HFF-Myc (cell line): ENCODE results near the gene ARMH3.
A peak's percentile ranks its signal among the peaks of the same experiment; 100 is the strongest.

Experiments used
- DNase-seq: peaks from one replicate; pipeline ENCODE4 v3.0.0-alpha.2; 2011; ENCODE audit warnings: low read depth; ENCODE audit errors: extremely low read depth
- H3K4me3 ChIP-seq: replicated peaks from 2 replicates; pipeline ENCODE4 v1.5.1; 2011; ENCODE audit warnings: low read depth, mild to moderate bottlenecking, control low read depth, low read length
- CTCF ChIP-seq: IDR thresholded peaks from 2 replicates; pipeline ENCODE4 v1.5.1; 2012; ENCODE audit warnings: mild to moderate bottlenecking, low read depth, low read length, control low read depth; ENCODE audit errors: missing control alignments

The ARMH3 gene

GRCh38 chr10:101952191-101952590, 103.8 kb downstream of the ARMH3 start:
- TF ChIP-seq CTCF = no peak
- H3K4me3 ChIP-seq = no peak overlapping the region
- no peak for DNase-seq

GRCh38 chr10:101950213-101950612, 105.8 kb downstream of the ARMH3 start:
- DNase-seq = no peak
- no peak for TF ChIP-seq CTCF
- no peak overlapping the region for H3K4me3 ChIP-seq

- TF ChIP-seq CTCF = no peak
- no peak overlapping the region for H3K4me3 ChIP-seq
- no peak for DNase-seq
These were observed 114.1 kb downstream of the ARMH3 start for GRCh38 chr10:101941871-101942270.

- no peak for TF ChIP-seq CTCF
- no peak for DNase-seq
- no peak overlapping the region for H3K4me3 ChIP-seq
These were observed 115.1 kb downstream of the ARMH3 start for GRCh38 chr10:101940916-101941315.

GRCh38 chr10:101939729-101940128, 116.2 kb downstream of the ARMH3 start:
- no peak for DNase-seq
- TF ChIP-seq CTCF = no peak
- no peak overlapping the region for H3K4me3 ChIP-seq

- H3K4me3 ChIP-seq = no peak overlapping the region
- TF ChIP-seq CTCF = no peak
- DNase-seq = peak; percentile 75
These were observed 116.8 kb downstream of the ARMH3 start for GRCh38 chr10:101939008-101939648.

GRCh38 chr10:101938305-101939007, 117.5 kb downstream of the ARMH3 start:
- DNase-seq = peak; percentile 75
- TF ChIP-seq CTCF = no peak
- no peak overlapping the region for H3K4me3 ChIP-seq
